ENCODE measurements around the gene ARL16.

ARL16 gene

DNA sequence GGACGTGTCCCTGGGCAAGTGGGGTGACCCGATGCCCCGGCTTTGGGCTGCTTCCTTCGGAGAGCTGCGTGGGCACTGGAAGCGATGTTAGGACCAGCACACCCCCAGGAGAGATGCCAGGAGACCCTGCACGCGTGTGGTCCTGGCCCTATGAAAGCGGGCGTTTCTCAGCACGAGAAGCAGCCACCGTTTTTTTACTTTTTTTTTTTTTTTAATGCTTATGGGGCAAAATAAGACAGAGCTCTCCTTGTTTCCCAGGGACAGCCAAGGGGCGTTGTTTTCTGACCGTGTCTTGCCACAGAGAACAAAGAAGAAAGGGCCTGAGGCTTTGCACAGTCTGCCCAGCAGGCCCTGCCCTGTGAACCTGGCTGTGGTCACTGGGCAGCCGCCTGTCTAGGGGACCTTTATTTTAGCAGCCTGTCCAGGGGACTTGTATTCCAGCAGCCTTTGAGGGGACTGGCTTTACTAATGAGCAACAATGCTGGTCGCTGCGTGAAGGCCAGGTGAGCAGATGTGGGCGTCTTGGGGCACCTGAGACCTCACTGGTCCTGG is 29.5 kb upstream of the ARL16 start:
- DNase-seq (ENCODE audit: low read depth in 2 of 3, low spot score in 1 of 3), result no peak

DNA sequence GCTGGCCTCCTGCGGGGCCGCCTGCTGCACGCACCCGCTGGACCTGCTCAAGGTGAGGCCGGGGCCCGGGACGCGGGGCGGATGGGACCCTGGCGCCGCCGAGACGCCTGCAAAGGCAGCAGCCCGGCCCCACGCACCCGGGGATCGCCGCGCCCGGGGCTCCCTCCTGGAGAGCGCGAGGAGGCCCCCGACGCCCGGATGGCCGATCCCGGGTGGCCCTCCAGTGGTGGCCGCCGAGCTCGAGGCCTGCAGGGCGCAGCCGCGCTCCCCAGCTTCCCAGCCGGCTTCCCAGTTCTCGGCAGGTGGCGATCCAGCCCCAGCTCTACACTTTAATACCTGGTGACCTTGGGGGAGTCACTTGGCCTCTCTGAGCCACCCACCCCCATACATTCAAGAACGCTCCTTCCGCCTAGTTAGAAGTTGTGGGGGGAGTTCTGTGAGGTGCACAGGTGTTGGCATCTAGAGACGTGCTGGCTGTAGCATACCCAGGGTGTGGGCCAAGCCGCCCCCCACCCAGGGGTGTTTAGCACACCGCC is 28.9 kb upstream of the ARL16 start:
- DNase-seq (ENCODE audit: low read depth in 2 of 3, low spot score in 1 of 3), result no peak

DNA sequence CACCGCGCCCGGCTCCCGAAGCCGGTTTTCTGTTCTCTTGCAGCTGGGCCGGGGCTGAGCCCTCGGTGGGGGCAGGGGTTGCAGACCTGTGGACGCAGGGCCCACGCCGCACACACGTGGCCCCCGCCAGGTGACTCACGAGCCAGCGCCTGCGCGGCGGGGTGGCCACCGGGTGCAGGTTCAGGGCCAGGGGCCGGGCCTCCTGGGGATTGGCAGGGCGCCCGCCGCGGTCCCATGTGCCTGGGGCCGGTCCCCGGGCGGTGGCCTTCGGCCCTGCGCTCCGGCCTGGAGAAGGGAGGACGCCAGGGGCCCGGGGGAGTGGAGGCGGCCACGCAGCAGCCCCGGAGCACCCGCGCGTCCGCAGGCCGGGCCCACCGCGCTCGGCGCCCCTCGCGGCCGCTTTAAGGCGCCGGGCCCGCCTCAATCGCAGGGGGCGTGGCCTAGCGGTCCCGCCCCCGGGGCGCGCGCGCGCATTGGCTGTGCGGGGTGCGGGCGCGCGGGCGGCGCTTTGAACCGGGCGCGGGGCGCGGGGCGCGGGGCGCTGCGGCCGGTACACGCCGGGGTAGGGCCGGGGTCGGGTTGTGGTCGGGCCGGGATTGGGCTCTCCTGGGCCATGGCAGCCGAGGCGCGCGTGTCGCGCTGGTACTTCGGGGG is 28.3 kb upstream of the ARL16 start, which contains the start of gene SLC25A10:
Gene SLC25A10, plus strand, starts transcription at position 471 of the 654 bp plus-strand sequence. Its CDS starts 143 bp downstream, at position 614.
- peak; percentile 66 to 84 (median 76) for DNase-seq (ENCODE audit: low read depth in 2 of 3, low spot score in 1 of 3)

DNA sequence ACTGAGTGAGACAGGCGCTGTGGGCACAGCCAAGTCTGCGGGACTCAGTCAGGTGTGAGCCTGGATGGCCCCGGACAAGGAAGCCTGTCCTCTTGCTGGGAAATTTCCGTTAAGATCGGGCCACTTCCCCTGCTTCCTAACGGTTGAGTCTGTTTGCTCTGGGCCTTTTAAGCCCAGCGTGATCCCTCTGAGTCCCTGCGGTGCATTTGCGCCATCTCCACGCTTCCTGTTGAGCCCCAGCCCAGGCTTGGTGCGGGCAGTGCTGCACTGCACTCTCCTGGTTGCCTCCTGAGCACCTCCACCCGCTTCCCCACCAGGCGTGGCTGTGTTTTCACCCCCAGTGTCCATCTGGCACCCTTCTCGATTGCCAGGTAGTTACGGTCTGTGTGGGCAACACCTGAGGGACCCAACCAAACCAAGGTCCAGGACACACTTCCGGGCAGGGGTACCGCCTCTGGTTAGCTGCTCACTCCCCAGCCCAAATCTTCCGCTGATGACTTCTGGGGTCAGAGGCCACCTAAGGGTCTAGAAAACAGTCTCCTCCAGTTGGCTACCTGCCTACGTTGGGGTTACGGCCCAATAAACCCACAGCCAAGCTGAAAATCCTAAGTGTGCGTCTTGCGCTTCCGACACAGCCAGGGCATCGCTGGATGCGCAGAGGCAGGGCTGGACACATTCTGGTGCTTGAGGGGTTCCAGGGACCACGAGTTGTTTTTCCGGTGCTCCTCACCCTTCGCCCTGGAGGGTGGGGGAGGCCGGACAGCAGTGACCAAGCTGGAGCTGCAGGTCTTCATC is 27.1 kb upstream of the ARL16 start:
- no peak for DNase-seq (ENCODE audit: low read depth in 2 of 3, low spot score in 1 of 3)

DNA sequence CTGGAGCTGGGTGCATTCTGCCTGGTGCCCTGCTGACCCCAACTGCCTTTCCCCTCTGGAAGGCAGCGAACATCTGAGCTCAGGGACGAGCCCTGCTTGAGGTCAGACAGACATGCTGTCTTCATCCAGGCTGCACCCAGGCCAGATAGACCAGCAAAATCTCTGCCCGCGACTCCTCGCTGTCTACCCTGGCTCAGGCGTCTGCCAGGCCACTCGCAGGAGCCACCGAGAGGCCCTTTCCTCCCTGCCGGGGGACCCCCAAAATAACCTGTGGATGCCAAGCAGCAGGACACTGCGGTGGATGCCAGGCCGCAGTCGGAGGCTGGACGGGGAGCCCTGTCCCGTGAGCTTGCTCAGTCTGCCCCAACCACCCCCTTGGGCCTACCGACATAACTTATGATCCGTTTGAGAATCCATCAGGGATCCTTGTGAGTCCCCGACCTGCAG is 25.2 kb upstream of the ARL16 start:
- no peak for DNase-seq (ENCODE audit: low read depth in 2 of 3, low spot score in 1 of 3)

DNA sequence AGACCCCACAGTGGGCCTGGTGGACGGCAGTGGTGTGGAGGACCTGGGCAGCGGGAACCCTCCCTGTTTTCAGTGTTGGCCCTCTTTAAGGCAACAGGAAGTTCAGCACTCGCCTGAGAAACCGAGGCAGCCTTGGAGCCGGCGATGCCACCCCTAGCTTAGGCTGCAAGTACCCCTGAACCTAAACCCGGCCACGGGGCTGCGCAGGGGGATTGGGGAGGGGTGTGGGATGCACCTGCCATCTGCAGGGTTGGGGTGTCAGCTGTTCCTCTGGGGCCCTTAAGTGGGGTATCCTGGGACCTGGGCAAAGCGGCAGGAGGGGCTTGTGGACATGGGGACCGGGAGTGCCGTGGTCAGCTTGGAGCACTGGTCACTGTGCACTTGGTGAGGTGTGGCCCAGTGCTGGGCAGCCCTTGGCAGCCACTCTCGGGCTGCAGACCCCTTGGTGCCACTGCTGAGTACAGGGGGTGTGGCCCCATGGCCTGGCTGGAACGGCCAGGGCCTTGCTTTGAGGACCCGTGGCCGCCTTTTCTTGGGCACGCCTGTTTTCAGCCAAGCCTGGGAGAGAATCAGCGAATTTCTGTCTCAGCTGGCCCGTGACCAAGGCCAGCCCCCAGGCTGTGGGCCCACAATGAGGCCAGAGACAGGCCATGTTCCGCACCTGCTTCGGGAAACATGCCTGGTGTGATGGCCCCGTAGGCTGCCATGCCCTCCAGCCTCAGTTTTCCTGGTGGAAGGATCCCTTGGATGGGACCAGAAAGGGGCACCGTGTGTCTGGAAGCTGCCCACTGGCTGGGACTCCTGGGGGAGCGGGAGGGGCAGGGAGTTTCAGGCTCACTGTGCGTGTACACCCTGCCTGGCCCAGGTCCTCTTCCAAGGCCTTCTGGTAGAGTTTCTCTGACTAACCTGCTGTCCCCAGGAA is 24.4 kb upstream of the ARL16 start:
- no peak for DNase-seq (ENCODE audit: low read depth in 2 of 3, low spot score in 1 of 3)

DNA sequence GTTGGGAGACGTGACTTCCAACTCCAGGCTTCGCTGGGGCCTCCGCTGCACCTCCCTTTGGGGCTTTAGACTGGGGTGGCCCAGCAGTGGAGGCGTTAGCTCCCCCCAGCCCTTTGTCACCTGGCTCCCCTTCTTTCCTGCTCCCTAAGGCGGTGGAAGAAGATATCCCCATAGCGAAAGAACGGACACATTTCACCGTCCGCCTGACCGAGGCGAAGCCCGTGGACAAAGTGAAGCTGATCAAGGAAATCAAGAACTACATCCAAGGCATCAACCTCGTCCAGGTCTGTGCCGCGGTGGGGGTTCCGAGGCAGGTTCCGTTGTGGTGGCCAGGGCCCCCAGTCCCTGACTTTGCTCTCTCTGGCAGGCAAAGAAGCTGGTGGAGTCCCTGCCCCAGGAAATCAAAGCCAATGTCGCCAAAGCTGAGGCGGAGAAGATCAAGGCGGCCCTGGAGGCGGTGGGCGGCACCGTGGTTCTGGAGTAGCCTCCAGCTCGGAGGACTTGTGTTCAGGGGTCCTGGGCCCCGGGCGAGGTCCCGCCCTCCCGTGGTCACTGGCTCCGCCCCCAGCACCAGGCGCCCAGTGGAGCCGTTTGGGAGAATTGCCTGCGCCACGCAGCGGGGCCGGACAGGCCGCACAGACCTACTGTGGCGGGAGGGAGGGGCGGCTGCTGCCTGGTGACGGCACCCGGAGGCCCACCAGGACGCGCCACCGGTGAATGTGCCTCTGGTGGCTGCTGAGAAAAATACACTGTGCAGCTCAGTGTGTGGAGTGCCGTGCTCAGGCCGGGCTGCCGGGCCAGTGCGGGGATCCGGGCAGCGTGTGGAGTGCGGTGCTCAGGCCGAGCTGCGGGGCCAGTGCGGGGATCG is 23.4 kb upstream of the ARL16 start:
- DNase-seq (ENCODE audit: low read depth in 2 of 3, low spot score in 1 of 3), result no peak

DNA sequence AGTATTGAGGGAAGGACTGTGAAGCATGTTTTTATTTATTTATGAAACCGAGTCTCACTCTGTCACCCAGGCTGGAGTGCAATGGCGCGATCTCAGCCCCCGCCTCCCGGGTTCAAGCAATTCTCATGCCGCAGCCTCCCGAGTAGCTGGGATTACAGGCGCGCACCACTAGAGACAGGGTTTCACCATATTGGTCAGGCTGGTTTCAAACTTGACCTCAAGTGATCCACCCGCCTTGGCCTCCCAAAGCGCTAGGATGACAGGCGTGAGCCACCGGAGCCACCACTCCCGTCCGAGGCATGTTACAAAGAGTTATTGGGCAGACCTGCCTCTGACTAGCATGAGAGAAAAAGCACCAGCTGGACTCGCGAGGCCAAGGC is 22.6 kb upstream of the ARL16 start:
- no peak for DNase-seq (ENCODE audit: low read depth in 2 of 3, low spot score in 1 of 3)

DNA sequence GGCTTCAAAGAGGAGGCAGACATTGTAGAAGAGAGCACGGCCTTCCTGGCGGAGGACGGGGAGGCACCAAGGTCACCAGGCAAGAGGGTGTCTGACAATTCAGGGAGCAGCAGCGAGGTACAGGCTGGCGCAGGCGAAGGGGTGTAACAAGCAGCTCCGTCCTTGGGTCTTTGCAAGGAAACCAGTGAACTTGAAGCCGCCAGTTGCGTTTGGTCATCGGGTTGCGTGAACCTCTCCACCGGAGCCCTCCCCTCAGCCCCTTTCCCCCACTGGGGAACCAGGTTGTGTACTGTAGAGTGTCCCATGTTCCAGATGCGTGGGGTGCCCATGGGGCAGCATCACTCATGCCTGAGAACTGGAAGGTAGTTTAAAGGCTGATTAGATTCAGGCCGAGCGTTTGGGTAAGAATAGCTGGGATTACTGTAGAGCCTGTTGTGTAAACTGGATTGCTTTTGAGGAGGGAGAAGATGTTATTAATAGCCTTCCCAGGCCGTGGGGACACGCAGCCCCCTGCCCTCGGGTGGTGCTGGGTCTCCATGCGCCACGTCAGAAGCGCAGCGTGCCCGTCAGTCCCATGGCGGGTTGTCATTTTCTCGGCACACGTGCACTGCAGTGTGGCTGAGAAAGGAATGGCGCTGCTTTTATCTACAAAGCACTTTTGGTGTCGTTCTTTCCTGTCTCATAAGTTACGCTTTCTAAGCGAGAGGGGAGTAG is 22.1 kb upstream of the ARL16 start:
- DNase-seq (ENCODE audit: low read depth in 2 of 3, low spot score in 1 of 3), result no peak

DNA sequence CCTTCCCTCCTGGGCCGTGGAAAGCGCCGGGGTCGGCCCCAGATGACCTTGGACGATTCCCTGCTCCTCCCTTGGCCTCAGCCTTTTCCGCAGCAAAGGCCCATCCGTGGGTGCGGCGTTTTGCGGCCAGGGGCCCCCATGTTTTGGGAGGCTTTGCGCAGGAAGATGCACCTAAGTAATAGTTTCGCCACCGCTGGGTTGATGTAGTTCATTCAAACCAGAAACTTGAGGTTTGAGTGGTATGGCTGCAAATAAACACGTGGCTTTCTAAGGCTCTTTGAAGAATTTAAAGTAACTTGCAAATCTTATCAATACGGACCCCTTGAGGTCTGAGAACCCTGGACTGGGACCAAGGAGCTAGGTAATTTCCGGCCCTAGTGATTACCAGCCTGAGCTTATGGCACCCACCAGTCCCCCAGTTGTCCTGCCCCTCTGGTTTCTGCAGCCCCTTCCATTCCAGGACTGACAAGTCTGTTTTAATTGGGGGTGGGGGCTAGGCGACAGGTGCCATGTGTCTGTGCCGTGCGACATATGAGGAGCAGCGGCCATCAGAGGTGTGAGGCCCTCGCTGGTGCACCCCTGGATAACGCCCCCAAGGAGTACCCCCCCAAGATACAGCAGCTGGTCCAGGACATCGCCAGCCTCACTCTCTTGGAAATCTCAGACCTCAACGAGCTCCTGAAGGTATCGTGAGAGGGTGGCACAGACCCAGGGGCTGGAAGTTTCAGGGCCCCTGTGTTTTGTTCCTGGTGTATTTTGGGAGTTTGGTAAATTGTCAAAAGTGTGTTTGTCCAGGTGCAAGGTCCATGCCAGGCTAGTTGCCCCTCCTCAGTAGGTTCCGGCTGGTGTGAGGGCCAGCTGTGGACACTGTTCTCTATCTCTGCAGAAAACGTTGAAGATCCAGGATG is 20.4 kb upstream of the ARL16 start:
- no peak for DNase-seq (ENCODE audit: low read depth in 2 of 3, low spot score in 1 of 3)

DNA sequence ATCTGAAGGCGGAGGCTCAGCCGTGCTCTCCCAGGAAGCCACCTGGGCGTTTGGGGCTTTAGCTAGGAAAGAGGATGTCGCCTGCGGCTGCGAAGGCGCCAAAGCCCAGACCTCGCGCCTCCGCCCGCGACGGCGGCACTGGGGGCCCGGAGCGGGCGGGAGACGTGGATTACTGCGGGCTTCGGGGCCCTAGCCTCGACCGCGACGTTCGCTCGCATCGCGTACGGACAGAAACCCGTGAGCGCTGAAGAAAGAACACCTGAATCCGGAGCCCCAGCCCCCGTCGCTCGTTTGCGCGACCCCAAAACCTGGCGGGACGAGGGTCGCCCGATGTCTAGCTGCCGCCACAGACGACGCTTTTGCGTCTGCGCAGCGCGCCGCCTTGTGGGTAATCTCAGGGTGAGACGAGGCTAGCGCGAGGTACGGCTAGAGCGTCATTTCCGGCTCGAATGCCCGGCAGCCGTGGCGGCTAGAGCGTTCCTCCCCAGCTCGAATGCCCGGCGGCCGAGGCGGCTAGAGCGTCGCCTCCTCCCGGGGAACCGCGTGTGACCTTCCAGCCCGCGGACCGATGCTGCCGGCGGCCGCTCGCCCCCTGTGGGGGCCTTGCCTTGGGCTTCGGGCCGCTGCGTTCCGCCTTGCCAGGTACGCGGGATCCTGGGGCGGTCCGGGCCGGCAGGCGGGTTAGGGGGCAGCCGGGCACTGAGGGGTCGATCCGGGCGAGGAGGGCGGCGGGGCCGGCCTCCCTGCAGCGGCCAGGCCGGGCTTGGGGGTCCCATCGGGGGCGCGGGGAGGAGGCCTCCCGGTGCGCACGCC is 19.5 kb upstream of the ARL16 start, which contains the start of gene MRPL12:
Gene MRPL12, plus strand, starts transcription at position 434 of the 813 bp plus-strand sequence. Its CDS starts 135 bp downstream, at position 569.
- DNase-seq (ENCODE audit: low read depth in 2 of 3, low spot score in 1 of 3), result peak; percentile 78 to 86 (median 79)

DNA sequence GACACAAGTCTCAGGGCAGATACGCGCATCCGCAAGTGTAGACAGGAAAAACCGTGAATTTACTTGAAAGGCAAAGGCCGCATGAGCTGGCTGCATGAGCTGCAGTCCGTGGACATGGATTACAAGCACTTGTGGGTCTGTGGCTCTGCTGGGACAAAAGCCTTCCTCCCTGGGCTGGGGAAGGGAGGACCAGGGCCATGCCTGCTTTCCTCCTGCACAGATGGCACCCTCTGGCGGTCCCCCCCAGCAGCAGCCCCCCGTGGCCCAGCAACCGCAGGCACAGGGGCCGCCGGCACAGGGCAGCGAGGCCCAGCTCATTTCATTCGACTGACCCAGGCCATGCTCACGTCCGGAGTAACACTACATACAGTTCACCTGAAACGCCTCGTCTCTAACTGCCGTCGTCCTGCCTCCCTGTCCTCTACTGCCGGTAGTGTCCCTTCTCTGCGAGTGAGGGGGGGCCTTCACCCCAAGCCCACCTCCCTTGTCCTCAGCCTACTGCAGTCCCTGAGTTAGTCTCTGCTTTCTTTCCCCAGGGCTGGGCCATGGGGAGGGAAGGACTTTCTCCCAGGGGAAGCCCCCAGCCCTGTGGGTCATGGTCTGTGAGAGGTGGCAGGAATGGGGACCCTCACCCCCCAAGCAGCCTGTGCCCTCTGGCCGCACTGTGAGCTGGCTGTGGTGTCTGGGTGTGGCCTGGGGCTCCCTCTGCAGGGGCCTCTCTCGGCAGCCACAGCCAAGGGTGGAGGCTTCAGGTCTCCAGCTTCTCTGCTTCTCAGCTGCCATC is 17.9 kb upstream of the ARL16 start:
- DNase-seq (ENCODE audit: low read depth in 2 of 3, low spot score in 1 of 3), result no peak

DNA sequence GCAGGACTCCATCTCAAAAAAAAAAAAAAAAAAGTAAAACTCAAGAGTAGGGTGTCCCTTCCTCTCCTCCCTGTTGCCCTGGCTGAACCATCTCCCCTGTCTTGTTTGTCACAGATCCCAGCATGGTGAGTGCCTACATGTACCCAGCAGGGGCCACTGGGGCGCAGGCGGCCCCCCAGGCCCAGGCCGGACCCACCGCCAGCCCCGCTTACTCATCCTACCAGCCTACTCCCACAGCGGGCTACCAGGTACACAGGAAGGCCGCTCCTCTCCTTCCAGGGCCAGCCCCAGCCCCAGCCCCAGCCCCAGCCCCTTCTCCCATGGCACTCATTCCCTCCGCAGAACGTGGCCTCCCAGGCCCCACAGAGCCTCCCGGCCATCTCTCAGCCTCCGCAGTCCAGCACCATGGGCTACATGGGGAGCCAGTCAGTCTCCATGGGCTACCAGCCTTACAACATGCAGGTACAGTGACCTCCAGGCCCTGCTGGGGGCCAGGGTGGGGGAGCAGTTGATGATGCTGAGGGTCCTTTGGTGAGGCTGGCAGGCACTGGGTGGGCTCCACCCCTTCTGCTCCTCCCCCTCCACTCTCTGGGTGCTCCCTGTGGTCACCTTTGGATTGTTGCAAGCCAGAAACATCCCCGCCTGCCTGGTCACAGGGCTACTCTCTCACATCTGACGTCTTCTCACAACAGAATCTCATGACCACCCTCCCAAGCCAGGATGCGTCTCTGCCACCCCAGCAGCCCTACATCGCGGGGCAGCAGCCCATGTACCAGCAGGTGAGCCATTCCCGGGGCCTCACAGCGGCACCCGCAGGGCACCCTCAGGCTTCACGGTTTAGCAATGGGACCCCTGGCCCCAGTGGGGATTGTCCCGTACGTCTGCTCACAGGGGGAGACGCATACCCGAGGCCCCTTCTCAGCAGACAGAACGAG is 17.0 kb upstream of the ARL16 start:
- no peak for DNase-seq (ENCODE audit: low read depth in 2 of 3, low spot score in 1 of 3)

DNA sequence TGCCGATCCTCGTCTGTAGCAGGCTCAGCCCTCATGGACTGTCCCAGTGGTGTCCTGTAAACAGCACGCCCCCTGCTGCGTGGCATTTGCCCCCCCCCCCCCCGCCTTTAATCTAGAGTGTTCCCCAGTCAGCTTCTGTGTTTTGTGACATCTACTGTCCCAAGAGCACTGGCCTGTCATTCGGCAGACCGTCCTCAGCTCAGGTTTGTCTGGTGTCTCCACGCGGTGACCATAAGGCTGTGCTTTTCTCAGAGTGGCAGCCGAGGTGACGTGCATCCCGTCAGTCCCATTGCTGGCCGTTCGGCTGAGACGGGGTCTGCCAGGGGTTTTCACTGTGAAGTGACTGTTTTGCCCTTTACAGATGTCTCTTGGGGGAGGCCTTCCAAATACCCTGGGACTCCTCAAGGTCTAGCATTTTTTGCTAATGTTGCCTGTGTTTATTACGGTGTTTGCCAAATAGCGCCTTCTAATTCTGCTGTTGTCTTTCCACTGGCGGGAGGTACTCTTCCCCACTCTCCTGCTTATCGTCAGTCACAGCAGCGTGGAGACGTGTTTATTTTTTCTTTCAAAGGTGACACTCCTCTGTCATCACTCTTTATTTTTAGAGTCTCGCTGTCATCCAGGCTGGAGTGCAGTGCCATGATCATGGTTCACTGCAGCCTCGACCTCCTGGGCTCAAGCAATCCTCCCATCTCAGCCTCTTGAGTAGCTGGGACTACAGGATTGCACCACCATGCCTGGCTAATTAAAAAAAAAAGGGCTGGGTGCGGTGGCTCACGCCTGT is 13.9 kb upstream of the ARL16 start:
- no peak for DNase-seq (ENCODE audit: low read depth in 2 of 3, low spot score in 1 of 3)

All from stimulated activated CD4-positive, alpha-beta T cell treated with anti-CD3 and anti-CD28 coated beads, Interleukin-12 subunit alpha, Interleukin-12 subunit beta, amount 100 ng/mL, for 48 hours (primary cell).